ENCODE measurements around the gene CSF1.

The CSF1 gene

DNA sequence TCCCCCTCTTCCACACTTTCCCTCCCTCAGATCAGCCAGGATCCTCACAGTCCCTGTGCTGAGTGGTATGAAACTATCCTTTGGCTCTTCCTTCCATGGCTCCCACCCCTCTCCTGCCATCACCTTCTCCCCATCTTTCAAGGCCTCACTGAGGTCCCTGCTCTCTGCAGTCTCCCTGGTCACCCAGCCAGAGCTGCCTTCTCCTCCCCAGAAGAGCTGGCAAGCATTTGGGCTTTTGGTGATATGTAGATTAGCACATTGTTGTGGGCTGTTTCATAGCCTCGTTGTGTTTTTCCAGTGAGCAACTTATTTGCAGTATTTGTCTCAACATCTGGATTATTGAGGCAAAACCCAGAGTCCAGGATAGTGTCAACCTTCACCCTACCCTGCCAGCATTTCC, 2.2 kb downstream of the CSF1 start:
- peaks cover 2% of the 10 kb centered on the region for H3K27me3 ChIP-seq (ENCODE audit: insufficient read depth, low read length, poor library complexity)
- H2AFZ ChIP-seq (ENCODE audit: low read depth, low read length): no peak overlapping the region
- DNase-seq (no peak), ATAC-seq (ENCODE audit: insufficient read depth, low read depth) (no peak)
- no peak for TF ChIP-seq CTCF (IDR thresholded peaks at IDR 0.05; ENCODE audit: borderline replicate concordance, extremely low read depth, low read length, poor library complexity, severe bottlenecking)
- no peak for TF ChIP-seq EZH2 (IDR thresholded peaks at IDR 0.05; ENCODE audit: borderline replicate concordance, low read depth, low read length, severe bottlenecking)
- peaks cover 40% of the 10 kb centered on the region for H3K79me2 ChIP-seq (ENCODE audit: insufficient read depth, low read length)
- H3K4me2 ChIP-seq (ENCODE audit: insufficient read depth, low read length): peak overlapping the region; percentile 72
- peak overlapping the region; percentile 64 for H3K9ac ChIP-seq (ENCODE audit: low read depth, low read length)
- H4K20me1 ChIP-seq (ENCODE audit: insufficient read depth, low read length): no peaks in the 10 kb centered on the region
- peak overlapping the region in 1 of 2 experiments; percentile 66; a peak in 1 of 4 replicates for H3K4me3 ChIP-seq (ENCODE audit: low read depth in 1 of 2, low read length in 2 of 2)
- H3K27ac ChIP-seq (ENCODE audit: low read length): peak overlapping the region; percentile 27
- H3K4me1 ChIP-seq (ENCODE audit: insufficient read depth, low read length): peaks cover 40% of the 10 kb centered on the region
- H3K36me3 ChIP-seq (ENCODE audit: insufficient read depth, low read length): peaks cover 12% of the 10 kb centered on the region; the same call in 1 of the 2 replicates
- no peaks in the 10 kb centered on the region for H3K9me3 ChIP-seq (ENCODE audit: insufficient read depth, low read length, severe bottlenecking)

GRCh38 chr1:109913360-109913879, 2.8 kb downstream of the CSF1 start:
- no peaks in the 10 kb centered on the region for H4K20me1 ChIP-seq (ENCODE audit: insufficient read depth, low read length)
- no peaks in the 10 kb centered on the region for H3K9me3 ChIP-seq (ENCODE audit: insufficient read depth, low read length, severe bottlenecking)
- H3K27ac ChIP-seq (ENCODE audit: low read length): peak overlapping the region; percentile 27
- H2AFZ ChIP-seq (ENCODE audit: low read depth, low read length): no peak overlapping the region
- TF ChIP-seq EZH2 (IDR thresholded peaks at IDR 0.05; ENCODE audit: borderline replicate concordance, low read depth, low read length, severe bottlenecking): no peak
- TF ChIP-seq CTCF (IDR thresholded peaks at IDR 0.05; ENCODE audit: borderline replicate concordance, extremely low read depth, low read length, poor library complexity, severe bottlenecking): no peak
- no peak for DNase-seq
- peak overlapping the region; percentile 72; the same call in 1 of the 2 replicates for H3K4me2 ChIP-seq (ENCODE audit: insufficient read depth, low read length)
- peaks cover 17% of the 10 kb centered on the region; the same call in 1 of the 2 replicates for H3K36me3 ChIP-seq (ENCODE audit: insufficient read depth, low read length)
- no peak overlapping the region; the same call in 1 of the 2 replicates for H3K9ac ChIP-seq (ENCODE audit: low read depth, low read length)
- H3K4me1 ChIP-seq (ENCODE audit: insufficient read depth, low read length): peaks cover 40% of the 10 kb centered on the region
- H3K27me3 ChIP-seq (ENCODE audit: insufficient read depth, low read length, poor library complexity): peaks cover 2% of the 10 kb centered on the region
- peak overlapping the region in 1 of 2 experiments; percentile 66; a peak in 1 of 4 replicates for H3K4me3 ChIP-seq (ENCODE audit: low read depth in 1 of 2, low read length in 2 of 2)
- ATAC-seq (ENCODE audit: insufficient read depth, low read depth): no peak
- H3K79me2 ChIP-seq (ENCODE audit: insufficient read depth, low read length): peaks cover 40% of the 10 kb centered on the region

DNA sequence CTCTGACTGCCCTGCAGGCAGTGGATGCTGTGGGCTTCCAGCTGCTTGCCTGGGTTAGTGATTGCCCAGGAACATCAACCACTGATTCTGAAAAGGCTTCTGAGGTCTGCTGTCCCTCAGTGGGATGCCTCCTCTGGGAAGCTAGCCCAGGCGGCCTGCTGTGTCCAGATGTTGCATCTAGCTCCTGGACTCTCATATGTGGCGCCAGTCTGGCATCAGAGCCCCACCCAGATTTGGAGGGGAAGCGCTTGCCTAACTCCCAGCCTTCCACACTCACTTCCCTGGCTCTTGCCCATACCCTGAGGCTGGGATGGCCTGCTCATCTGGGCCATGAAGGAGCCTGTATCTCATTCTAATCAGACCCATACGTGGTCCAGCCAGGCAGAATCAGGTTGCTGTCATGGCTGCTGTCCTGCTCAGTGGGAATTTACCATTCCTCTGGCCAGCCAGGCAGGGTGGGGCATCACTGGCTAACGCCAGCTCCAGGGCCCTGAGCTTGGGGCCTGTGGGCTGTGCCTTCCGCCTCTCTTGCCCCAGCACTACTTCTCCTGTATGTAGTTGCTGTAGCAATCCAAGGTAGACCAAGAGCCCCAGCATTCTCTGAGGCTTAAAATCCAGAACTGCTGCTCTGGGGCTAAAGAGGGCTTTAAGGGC, 4.1 kb downstream of the CSF1 start:
- H3K4me3 ChIP-seq (ENCODE audit: low read depth in 1 of 2, low read length in 2 of 2): no peak overlapping the region
- H3K27me3 ChIP-seq (ENCODE audit: insufficient read depth, low read length, poor library complexity): peaks cover 2% of the 10 kb centered on the region
- no peak for ATAC-seq (ENCODE audit: insufficient read depth, low read depth)
- H2AFZ ChIP-seq (ENCODE audit: low read depth, low read length): no peak overlapping the region
- peaks cover 21% of the 10 kb centered on the region; the same call in 1 of the 2 replicates for H3K36me3 ChIP-seq (ENCODE audit: insufficient read depth, low read length)
- no peaks in the 10 kb centered on the region for H4K20me1 ChIP-seq (ENCODE audit: insufficient read depth, low read length)
- no peak overlapping the region for H3K9ac ChIP-seq (ENCODE audit: low read depth, low read length)
- peaks cover 40% of the 10 kb centered on the region for H3K79me2 ChIP-seq (ENCODE audit: insufficient read depth, low read length)
- DNase-seq: no peak
- TF ChIP-seq CTCF (IDR thresholded peaks at IDR 0.05; ENCODE audit: borderline replicate concordance, extremely low read depth, low read length, poor library complexity, severe bottlenecking) (no peak), EZH2 (IDR thresholded peaks at IDR 0.05; ENCODE audit: borderline replicate concordance, low read depth, low read length, severe bottlenecking) (no peak)
- no peaks in the 10 kb centered on the region for H3K9me3 ChIP-seq (ENCODE audit: insufficient read depth, low read length, severe bottlenecking)
- H3K4me2 ChIP-seq (ENCODE audit: insufficient read depth, low read length): 0 out of 2 replicates have a peak overlapping the region, but pooled peaks have one; percentile 21
- peaks cover 40% of the 10 kb centered on the region for H3K4me1 ChIP-seq (ENCODE audit: insufficient read depth, low read length)
- H3K27ac ChIP-seq (ENCODE audit: low read length): 0 out of 2 replicates have a peak overlapping the region, but pooled peaks have one; percentile 9
